Sciatic nerve (tissue), 2 donors: ENCODE results near the gene MESP2. TPM values are rescaled to one million over a fixed set of nuclear protein-coding genes. Genes with fewer than 3 reads are reported as not detected.

Experiments
- ATAC-seq: fragments of 200-7000 bp; cut with Tn5 transposase; one replicate; pipeline ENCODE4 v1.9.1; 2020; ENCODE audit warnings: mild to moderate bottlenecking, moderate library complexity
- DNase-seq: peaks from one replicate; pipeline ENCODE4 v3.0.0-alpha.2; 2020; ENCODE audit warnings: low spot score
- intact Hi-C: fragments of 100-400 bp; cut with DNase I; formaldehyde crosslinking; loops from one replicate; pipeline ENCODE4 v1.14.2; 2022
- total RNA-seq: library from RNA; stranded (reverse); fragmentation: NEBNext Ultra II Directional; extraction: Animal tissue kit (Norgen Biotek cat#: 25700); gene quantifications from one replicate; pipeline ENCODE4 v1.2.1, GENCODE V29; 2021
- donor health status: DM: no; HTN: no; CAD: no.
- donor health status: DM: no; HTN: no; CAD: no.

MESP2 gene
- total RNA-seq, 1 donor from 2014 or later: 0.45 TPM

DNA sequence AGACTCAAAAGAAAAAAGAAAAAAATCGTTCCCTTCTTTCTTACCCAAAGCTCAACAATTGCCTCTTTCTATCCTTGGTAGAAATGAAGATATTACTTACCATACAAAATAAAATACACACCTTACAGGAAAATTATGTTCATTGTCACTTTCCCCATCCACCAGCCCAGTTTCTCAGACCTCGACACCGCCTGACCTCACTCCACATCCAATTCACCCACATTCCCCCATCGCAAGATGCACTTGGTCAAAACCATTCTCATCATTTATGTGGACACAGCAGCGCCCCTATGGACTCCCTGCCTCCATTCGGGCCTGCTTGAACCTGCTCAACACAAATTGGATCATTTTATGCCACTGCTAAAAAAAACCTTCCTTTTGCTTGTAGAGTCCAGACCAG is 31.6 kb downstream of the MESP2 start:
- ATAC-seq: no peak
- intact Hi-C loops: no loop called here
- DNase-seq: no peak

DNA sequence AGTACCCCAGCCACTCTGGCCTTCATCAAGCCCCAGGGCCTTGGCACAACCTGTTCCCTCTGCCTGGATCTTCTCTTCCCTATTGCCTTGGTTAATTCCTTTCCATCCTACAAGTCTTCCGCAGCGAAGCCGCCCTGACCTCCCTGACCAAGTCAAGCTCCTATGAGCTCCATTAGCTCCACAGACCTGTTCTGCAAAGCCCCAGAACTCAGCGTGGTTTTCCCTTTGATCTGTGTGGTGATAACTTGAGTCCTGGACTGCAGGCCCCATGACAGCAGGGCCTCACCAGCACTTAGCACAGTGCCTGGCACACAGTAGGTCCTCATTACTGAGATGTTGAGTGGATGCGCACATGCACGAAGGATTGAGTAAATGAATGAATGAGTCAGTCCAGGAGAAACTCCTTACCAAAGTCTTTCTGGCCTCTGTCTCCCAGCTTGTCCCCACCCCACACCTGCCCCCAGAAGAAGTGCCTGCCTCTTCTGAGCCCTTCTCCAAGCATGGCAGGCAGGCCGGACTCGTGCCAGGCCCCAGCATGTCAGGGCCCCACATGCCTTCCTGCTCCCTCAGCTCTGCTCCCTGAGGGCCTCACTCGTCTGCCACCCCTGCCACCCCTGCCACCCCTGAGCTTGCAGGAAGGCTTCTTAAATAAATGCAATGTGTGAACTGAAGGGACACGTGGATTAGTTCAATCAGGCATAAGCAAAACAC is 32.2 kb downstream of the MESP2 start:
- ATAC-seq (no peak), DNase-seq (no peak)
- intact Hi-C loops: no loop called here

- no peak for ATAC-seq
- no peak for DNase-seq
- intact Hi-C loops: no loop called here
Observed at GRCh38 chr15:89809093-89809786, 33.1 kb downstream of the MESP2 start.

- intact Hi-C loops: no loop called here
- ATAC-seq (no peak), DNase-seq (no peak)
Observed at GRCh38 chr15:89809787-89810148, 33.6 kb downstream of the MESP2 start.

- ATAC-seq (no peak), DNase-seq (no peak)
- intact Hi-C loops: no loop called here
Observed at GRCh38 chr15:89810837-89811236, 34.7 kb downstream of the MESP2 start.

- intact Hi-C loops: no loop called here
- no peak for DNase-seq
- peak; percentile 80 for ATAC-seq
Observed at GRCh38 chr15:89812011-89812846, 36.1 kb downstream of the MESP2 start.

- ATAC-seq (peak; percentile 16), DNase-seq (no peak)
- intact Hi-C loops: no loop called here
Observed at GRCh38 chr15:89812847-89813320, 36.8 kb downstream of the MESP2 start.

DNA sequence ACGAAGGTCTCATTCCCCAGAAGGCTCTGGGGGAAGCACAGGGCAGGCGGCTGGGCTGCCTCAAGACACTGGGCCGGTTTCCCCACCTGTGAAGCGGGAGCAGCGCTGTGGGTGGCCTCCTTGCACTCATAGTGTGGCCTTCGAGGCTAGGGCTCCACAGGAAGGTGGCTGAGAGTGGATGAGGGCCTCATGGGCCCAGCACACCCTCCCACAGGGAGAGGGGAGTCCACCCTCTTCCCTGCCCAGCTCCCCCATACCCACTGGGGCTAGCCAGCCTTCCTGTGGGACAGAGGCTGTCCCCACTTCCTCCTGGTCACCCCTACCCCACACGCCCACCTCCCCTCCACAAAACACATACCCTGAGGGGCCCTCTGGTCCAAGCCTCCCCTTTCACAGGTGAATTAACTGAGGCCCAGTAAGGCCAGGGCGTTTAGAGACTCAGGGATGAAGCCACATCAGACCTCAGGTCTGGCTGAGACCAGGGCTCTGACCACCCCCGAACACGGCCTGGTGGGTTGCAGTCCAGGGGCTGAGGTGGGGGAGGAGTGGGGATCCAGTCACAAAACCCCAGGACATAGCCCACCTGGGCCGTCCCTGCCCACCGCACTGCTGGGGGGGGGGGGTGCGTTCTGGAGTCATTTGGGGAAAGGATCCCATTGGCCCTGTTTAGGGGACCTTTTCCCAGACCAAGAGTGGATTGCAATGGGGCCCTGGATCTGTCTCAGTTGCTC is 37.4 kb downstream of the MESP2 start:
- intact Hi-C loops: no loop called here
- peak; percentile 47 for ATAC-seq
- no peak for DNase-seq

DNA sequence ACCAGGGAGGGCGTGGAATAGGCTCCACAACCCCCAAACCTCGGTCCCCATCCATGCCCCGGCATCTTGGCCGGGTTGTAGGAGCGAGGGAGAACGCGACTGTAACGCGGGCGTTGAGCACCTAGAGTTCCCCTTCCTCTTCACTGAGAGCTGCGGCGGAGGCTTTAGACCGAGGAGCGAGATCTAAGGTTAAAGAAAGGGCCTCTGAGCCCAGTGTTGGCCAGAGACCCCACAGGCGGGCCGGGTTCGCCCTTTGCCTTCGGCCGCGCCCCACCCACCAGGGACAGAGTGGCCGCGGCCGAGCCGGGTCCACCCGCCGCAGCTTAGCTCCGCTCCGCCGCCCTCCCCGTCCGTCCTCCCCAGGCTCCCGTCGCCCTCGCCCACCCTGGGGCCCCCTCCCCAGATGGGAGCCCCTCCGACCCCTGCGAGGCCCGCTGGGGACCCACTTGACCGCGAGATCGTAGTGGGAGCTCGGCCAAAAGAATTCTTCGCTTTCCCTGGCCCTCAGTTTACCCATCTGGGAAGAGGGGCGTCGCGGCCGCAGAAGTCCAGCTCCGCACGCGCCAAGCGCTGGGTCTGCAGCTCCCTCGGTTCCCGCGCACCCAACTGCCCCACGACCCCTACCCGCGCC is 38.1 kb downstream of the MESP2 start:
- intact Hi-C loops: no loop called here
- DNase-seq (no peak), ATAC-seq (peak; percentile 25)

- intact Hi-C loops: no loop called here
- ATAC-seq: no peak
- DNase-seq: no peak
Observed at GRCh38 chr15:89815769-89816168, 39.6 kb downstream of the MESP2 start.

- intact Hi-C loops: no loop called here
- DNase-seq (no peak), ATAC-seq (no peak)
Observed at GRCh38 chr15:89817701-89818280, 41.7 kb downstream of the MESP2 start.

- intact Hi-C loops: no loop called here
- ATAC-seq (no peak), DNase-seq (no peak)
Observed at GRCh38 chr15:89818287-89818686, 42.2 kb downstream of the MESP2 start.

DNA sequence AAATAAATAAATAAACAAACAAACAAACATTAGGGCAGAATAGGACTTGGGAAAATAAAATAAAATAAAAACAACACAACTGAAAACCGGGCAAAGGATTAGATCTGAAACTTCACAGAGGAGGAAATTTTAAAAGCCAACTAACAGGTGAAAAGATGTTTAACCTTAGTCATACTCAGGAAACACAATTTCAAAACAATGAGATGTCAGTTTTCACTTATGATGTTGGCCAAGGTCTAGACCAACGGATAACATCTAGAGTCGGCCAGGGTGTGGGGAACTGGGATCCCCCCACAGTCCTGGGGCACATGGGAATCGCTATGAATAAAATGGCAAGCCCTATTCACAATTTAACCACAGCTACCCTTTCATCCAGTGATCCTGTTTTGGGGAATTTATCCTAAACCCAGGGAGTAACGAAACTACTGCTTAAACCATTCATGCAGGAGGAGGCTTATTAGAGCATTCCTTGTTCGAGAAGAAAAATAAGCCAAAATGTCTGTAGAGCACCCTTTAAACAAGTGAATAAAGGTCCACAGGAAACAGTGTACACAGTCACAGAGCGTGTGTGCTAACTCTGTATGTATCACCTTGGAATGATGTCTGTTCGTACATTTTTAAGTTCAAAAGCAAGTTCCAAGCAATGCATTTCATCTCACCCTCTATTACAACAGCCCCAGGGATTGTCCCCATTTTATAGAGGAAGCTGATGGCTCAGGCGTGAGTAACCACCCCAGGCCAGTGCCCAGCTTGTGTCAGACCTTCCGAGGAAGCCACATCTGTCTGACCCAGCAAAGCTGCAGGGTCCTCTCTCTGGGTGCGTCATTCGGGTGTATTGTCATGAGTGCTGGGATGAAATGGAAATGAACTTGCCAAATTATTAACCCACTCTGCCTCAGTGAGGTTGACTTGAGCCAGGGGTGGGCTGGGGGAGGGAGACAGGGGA is 44.8 kb downstream of the MESP2 start:
- intact Hi-C loops: no loop called here
- no peak for DNase-seq
- no peak for ATAC-seq

GRCh38 chr15:89822026-89822425 is 45.9 kb downstream of the MESP2 start:
- DNase-seq (no peak), ATAC-seq (no peak)
- intact Hi-C loops: no loop called here

GRCh38 chr15:89822611-89822950 is 46.4 kb downstream of the MESP2 start:
- intact Hi-C loops: no loop called here
- DNase-seq: no peak

GRCh38 chr15:89822951-89823711 is 47.0 kb downstream of the MESP2 start:
- ATAC-seq (peak; percentile 66), DNase-seq (no peak)
- intact Hi-C loops: no loop called here

More at GRCh38 chr15:89822611-89822950, 46.4 kb downstream of the MESP2 start:
- no peak for ATAC-seq
